HTERT RPE-1 (cell line): Measurements from ENCODE around the gene ADGRE2.
"Not testable (repeated sequence)": the region's sequence is repeated elsewhere in the genome, so short reads cannot be mapped to it uniquely, and the experiment has no call there.

ENCODE experiments used
- in situ Hi-C: fragments of 300-500 bp; cut with MboI; formaldehyde crosslinking; loops from 4 replicates; pipeline ENCODE4 v1.14.3; 2020; ENCODE audit warnings: low sequenced_read_pairs

The ADGRE2 gene

DNA sequence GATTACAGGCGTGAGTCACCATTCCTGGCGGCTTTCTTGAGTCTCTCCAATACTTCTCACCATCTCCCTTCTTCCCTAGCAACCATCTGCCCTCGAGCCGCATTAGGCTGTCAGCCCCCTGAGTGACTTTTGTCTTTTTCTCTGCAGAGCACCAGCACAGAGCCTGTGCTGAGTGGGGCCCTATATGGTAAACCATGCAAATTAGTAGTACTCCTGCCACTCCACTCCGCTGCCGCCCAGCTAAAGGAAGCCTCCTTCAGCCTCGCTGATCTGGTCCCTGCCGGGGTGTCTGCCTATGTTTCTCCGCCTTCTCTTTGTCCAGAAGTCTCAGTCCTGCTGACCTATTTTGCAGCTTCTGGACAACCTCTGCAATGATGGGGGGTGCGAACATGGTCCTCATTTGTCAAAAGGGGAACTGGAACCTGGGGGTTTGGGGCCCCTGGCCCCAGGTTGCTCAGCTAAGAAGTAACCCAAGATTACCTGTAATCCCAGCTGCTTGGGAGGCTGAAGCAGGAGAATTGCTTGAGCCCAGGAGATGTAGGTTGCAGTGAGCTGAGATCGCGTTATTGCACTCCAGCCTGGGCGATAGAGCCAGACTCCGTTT is 2.4 kb upstream of the ADGRE2 start:
- in situ Hi-C loops: not testable (repeated sequence)

- in situ Hi-C loops: no loop called here
Measured at GRCh38 chr19:14779151-14779550, 791 bp upstream of the ADGRE2 start.

DNA sequence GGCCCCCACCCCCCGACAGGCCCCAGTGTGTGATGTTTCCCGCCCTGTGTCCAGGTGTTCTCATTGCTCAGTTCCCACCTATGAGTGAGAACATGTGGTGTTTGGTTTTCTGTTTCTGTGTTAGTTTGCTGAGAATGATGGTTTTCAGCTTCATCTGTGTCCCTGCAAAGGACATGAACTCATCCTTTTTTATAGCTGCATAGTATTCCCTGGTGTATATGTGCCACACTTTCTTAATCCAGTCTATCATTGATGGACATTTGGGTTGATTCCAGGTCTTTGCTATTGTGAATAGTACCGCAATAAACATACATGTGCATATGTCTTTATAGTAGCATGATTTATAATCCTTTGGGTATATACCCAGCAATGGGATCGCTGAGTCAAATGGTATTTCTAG is 715 bp downstream of the ADGRE2 start:
- in situ Hi-C loops: not testable (repeated sequence)

DNA sequence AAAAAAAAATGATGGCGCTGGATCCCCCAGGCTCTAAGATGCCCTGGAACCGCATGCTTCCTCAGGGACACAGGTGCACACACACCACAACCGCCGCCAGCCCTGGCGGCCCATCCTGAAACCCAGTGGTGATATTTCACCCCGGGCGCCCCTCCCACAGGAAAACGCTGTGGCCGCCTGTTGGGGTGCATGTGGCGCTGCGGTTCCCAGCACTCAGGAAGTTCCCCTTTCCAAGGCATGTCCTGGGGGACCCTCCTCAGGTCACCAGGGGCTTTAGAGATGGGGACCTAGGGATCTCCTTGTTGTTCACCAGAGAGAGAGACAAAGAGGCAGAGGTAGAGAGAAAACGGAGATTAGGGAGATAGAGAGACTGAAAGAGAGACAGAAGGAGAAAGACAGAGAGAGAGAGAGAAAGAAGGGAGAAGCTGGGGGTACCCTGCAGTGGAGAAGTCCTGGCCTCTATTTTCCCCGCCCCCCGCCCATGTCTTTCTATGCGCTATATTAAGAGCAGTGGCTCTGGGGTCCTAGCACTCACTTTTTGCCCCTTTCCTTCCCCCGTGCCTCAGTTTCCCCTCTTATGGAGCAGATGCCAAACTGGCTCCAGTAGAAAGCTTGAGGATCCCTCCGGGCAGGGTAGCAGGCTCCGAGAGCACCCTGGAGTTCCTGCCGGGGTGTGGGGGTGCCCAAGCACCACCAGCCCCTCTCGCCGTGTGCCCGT is 2.3 kb downstream of the ADGRE2 start:
- in situ Hi-C loops: no loop called here

DNA sequence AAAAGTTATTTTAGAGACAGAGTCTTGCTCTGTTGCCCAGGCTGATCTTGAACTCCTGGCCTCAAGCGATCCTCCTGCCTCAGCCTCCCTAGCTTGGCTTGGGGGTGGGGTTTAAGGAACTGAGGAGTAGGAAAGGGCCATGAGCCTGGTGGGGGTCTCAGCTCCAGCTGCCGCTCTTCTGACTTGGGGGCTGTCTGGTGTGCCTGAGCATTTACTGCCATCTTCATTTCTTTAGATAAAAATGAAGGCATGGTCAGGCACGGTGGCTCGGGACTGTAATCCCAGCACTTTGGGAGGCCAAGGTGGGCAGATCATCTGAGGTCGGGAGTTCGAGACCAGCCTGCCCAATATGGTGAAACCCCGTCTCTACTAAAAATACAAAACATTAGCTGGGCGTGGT is 3.0 kb downstream of the ADGRE2 start:
- in situ Hi-C loops: not testable (repeated sequence)

DNA sequence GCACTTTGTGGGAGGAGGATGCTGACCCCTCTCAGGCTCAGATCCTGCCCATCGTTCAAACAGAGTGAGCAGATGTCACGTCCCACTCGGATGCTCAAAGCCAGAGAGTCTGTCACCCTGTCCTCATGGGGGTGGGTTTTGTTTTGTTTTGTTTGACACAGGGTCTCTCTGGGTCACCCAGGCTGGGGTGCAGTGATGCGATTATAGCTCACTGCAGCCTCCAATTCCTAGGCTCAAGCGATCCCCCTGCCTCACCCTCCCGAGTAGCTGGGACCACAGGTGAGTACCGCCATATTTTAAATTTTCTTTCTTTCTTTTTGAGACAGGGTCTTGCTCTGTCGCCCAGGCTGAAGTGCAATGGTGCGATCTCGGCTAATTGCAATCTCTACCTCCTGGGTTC is 4.0 kb downstream of the ADGRE2 start:
- in situ Hi-C loops: no loop called here

- in situ Hi-C loops: not testable (repeated sequence)
Measured at GRCh38 chr19:14773722-14774121, 4.6 kb downstream of the ADGRE2 start.

GRCh38 chr19:14772995-14773394 is 5.4 kb downstream of the ADGRE2 start:
- in situ Hi-C loops: no loop called here

GRCh38 chr19:14772467-14772866 is 5.9 kb downstream of the ADGRE2 start:
- in situ Hi-C loops: no loop called here

DNA sequence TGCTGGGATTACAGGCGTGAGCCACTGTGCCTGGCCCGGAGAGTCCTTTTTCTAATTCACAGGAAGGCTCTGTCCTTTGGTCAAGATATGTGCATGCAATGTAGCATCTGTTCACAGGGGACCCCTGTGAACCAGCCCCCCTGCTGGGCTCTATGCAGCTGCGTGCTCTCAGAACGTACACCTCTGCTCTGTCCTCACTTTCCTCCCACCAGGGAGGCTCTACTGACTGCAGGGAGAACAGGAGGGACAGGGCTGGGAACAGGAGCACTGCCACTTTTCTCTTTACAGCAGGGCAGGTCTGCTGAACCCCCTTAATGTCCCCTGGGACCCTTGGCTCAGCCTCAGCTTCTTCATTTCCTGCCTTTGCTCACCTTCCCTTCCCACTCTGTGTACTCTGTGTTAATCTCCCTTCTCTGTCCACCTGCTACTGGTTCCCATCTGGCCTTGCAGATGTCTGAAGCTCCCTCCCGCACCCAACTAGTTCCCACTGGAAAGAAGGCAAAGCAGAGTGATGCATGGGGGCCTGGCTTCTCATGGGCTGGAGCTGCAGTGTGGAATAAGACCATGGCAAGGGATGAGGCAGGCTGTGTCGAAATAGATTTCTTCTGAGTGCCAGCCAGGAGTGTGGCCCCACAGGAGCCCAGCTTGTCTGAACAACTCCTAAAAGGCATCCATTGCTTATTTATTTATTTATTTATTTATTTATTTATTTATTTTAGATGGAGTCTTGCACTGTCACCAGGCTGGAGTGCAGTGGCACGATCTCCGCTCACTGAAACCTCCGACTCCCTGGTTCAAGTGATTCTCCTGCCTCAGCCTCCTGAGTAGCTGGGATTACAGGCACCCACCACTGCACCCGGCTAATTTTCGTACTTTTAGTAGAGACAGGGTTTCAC is 7.2 kb downstream of the ADGRE2 start:
- in situ Hi-C loops: no loop called here

DNA sequence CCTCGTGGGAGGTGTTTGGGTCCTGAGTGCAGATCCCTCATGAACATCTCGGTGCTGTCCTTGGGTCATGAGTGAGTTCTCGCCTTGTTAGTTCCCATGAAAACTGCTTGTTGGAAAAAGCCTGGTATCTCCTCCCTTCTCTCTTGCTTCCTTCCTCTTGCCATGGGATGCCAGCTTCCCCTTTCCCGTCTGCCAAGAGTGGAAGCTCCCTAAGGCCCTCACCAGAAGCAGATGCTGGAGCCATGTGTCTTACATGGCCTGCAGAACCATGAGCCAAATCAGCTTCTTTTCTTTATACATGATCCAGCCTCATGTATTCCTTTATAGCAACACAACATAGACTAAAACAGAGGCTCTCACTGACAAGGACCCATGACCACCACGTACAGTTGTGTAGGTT is 8.2 kb downstream of the ADGRE2 start:
- in situ Hi-C loops: no loop called here

DNA sequence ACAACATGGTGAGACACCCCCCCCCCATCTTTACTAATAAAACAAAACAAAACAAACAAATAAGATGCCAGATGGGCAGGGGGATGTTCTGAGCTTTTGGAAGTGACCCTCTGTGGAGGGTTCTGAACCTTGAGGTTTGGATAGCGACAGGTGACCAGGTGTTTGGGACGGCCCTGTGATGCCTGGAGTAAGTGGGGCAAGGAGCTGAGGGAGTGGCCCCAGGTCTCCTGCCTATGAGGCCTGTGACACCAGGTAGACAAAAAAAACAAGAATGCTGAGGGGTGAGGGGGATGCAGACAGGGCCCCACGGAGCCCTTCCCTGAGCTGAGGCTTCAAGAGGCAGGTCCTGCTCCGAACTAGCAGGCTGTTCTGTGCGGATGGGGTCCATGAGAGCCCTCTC is 9.2 kb downstream of the ADGRE2 start:
- in situ Hi-C loops: no loop called here

DNA sequence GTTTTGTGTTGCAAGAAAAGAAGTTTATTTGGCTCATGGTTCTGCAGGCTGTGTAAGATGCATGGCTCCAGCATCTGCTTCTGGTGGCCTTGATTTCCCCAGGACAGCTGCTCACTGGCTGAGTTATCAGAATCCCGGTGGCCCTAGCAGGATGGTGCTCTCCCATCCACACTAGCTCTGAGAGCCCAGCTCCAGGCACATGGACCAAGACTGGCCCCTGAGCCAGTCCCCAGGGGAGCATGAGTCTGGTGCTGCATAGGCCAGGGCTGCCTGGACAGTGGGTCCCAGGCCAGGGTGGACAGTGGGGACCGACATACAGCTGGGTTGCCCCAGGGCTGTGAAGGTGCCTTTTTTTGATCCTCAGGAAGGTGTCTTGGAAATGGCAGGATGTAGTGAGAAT is 10.4 kb downstream of the ADGRE2 start:
- in situ Hi-C loops: no loop called here

DNA sequence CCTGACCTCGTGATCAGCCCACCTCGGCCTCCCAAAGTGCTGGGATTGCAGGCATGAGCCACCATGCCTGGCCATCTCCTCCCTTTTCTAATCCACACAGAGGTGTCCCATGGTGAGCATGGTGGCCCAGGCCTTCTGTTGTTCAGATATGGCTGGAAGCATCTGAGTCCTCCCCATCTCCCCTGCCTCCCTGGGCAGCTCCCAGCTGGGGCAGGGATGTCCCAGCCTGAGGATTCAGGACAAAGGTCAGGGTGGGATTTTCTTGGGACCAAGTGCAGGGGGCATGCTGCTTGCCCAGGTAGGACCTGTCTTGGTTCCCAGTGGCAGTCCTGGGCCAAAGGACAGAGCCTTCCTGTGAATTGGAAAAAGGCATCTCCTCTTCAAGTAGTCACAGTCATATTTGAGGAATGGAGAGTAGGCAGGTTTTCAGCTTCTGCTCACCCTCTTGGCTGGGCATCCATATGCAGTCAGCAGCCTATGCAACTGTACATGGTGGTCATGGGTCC is 10.8 kb downstream of the ADGRE2 start:
- in situ Hi-C loops: no loop called here

GRCh38 chr19:14765841-14766240 is 12.5 kb downstream of the ADGRE2 start:
- in situ Hi-C loops: not testable (repeated sequence)

GRCh38 chr19:14765403-14765802 is 13.0 kb downstream of the ADGRE2 start:
- in situ Hi-C loops: not testable (repeated sequence)

- in situ Hi-C loops: no loop called here
Measured at GRCh38 chr19:14764401-14764800, 14.0 kb downstream of the ADGRE2 start.

- in situ Hi-C loops: no loop called here
Measured at GRCh38 chr19:14763497-14764145, 14.7 kb downstream of the ADGRE2 start.

GRCh38 chr19:14762111-14762510 is 16.2 kb downstream of the ADGRE2 start:
- in situ Hi-C loops: no loop called here

- in situ Hi-C loops: no loop called here
Measured at GRCh38 chr19:14761607-14762006, 16.8 kb downstream of the ADGRE2 start.

GRCh38 chr19:14758816-14759215 is 19.5 kb downstream of the ADGRE2 start:
- in situ Hi-C loops: no loop called here
